Activated naive CD4-positive, alpha-beta T cell treated with anti-CD3 and anti-CD28 coated beads for 36 hours (primary cell): ENCODE results near the gene BMP6. TPM values are rescaled to one million over a fixed set of nuclear protein-coding genes. Genes with fewer than 3 reads are reported as not detected.

Experiments used
- CTCF ChIA-PET: fragments of 350-600 bp; sonication (Branson Sonifier 250); formaldehyde crosslinking; loops from one replicate; lab custom pipeline; 2021; ENCODE audit warnings: antibody characterized with exemption; lab: Charles Lee
- DNase-seq: peaks from one replicate; pipeline ENCODE4 v3.0.0-alpha.2; 2020
- H3K27ac Mint-ChIP-seq: one replicate; pipeline ENCODE4 v1.8.0; 2021; ENCODE audit warnings: mild to moderate bottlenecking, mixed read lengths
- H3K27me3 Mint-ChIP-seq: one replicate; pipeline ENCODE4 v1.8.0; 2021; ENCODE audit warnings: low read depth, mixed read lengths
- H3K36me3 Mint-ChIP-seq: one replicate; pipeline ENCODE4 v1.8.0; 2021; ENCODE audit warnings: low read depth, mixed read lengths
- H3K4me1 Mint-ChIP-seq: one replicate; pipeline ENCODE4 v1.8.0; 2021; ENCODE audit warnings: low read depth, mixed read lengths
- H3K4me3 Mint-ChIP-seq: one replicate; pipeline ENCODE4 v1.8.0; 2021; ENCODE audit warnings: mild to moderate bottlenecking, moderate library complexity, mixed read lengths
- H3K9me3 Mint-ChIP-seq: one replicate; pipeline ENCODE4 v1.8.0; 2021; ENCODE audit warnings: mixed read lengths
- intact Hi-C: fragments of 100-400 bp; cut with micrococcal nuclease; formaldehyde crosslinking; loops from one replicate; pipeline ENCODE4 v1.15.1; 2023
- total RNA-seq, 2 experiments: library from RNA; stranded (reverse); gene quantifications; one replicate each; pipeline ENCODE4 v1.2.3, GENCODE V29; 2021

The BMP6 gene
- total RNA-seq, 2 experiments from 2014 or later = 0.32 to 0.36 TPM

DNA sequence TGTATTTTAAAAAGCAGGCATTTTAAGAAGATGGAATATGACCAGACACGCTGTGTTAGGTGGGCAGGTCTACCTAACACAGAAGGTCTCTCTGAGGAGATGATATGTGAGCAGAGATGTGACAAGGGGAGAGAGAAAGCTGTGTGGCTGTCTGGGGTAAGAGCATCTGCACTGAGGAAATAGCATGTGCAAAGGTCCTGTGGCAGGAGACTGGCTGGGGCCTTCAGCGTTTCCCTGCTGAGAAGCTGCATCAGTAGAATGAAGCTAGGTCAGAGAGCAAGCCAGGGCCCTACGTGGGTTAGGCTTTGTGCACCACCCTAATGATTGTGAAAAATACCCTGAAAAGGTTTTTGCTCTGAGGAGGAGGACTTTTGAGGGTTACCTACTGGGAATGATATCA lies 97.7 kb downstream of the BMP6 start:
- peaks cover 5% of the 10 kb centered on the region for H3K27me3 Mint-ChIP-seq
- H3K4me1 Mint-ChIP-seq = no peaks in the 10 kb centered on the region
- CTCF ChIA-PET = no interaction called here
- DNase-seq = no peak
- intact Hi-C loops = no loop called here
- H3K9me3 Mint-ChIP-seq = no peaks in the 10 kb centered on the region
- no peaks in the 10 kb centered on the region for H3K36me3 Mint-ChIP-seq
- no peak overlapping the region for H3K27ac Mint-ChIP-seq
- no peak overlapping the region for H3K4me3 Mint-ChIP-seq

DNA sequence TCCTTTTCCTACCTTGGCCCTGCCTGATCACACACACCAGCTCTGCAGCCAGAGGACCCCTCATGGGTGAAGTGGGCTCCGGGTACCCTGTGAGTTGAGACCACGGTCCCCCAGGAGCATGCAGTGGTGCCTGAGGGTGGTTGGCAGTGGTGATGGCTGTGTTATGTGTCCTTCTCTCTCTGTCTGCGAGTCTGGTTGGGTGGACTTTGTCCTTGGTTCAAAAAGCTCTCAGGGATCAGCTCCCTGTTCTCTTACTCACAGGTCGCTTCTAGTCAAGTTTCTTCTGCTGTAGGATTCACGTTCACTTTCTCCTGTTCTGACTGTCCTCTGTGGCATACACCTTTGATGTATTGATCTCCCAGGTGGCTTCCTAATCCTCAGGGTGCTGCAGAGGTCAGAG lies 100.1 kb downstream of the BMP6 start:
- H3K27ac Mint-ChIP-seq = no peak overlapping the region
- CTCF ChIA-PET = no interaction called here
- H3K9me3 Mint-ChIP-seq = peaks cover 8% of the 10 kb centered on the region
- no peaks in the 10 kb centered on the region for H3K4me1 Mint-ChIP-seq
- H3K27me3 Mint-ChIP-seq = peaks cover 8% of the 10 kb centered on the region
- DNase-seq = no peak
- intact Hi-C loops = no loop called here
- H3K36me3 Mint-ChIP-seq = no peaks in the 10 kb centered on the region
- no peak overlapping the region for H3K4me3 Mint-ChIP-seq

DNA sequence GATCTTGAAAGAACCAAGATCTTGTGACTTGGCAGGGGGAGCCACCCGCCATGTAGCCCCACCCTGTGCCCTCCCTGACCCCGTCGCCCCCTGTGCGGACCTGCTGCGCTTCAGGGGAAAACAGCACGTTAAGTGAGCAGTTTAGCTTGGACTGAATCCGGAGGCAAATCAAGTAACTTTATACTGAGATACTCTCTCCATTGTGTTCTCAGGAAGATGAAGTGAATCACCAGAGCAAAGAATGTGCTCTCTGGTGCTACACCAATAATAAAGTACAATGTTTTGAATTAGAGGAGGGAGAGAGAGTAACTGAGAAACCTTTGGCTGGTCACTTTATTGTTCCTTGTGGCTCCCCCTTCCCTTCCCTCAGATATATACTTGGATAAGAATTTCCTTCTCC lies 101.2 kb downstream of the BMP6 start:
- no peak for DNase-seq
- Mint-ChIP-seq H3K27me3 (peaks cover 9% of the 10 kb centered on the region), H3K4me1 (no peaks in the 10 kb centered on the region), H3K27ac (no peak overlapping the region), H3K36me3 (no peaks in the 10 kb centered on the region), H3K4me3 (no peak overlapping the region), H3K9me3 (peaks cover 8% of the 10 kb centered on the region)
- intact Hi-C loops = no loop called here
- CTCF ChIA-PET = no interaction called here

DNA sequence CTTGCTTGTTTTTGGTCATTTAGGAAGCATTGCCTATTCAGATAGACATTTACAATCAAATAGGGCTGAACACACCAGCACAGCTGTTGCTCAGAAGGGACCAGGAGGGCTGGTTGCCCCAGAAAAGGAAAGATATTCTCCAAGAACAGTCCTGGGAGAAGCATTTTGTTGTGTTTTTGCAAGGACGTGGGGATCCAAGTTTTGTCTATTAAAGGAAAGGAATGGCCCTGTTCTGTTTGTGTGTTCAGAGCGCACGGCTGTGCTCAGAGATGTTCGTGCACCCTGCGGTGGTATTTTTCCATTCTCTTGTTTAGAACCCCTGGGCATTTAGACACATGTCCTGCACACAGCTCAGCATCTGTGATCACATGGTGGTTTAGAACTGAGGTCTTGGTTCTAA lies 102.2 kb downstream of the BMP6 start:
- H3K27me3 Mint-ChIP-seq = peaks cover 12% of the 10 kb centered on the region
- no peak overlapping the region for H3K27ac Mint-ChIP-seq
- no peaks in the 10 kb centered on the region for H3K4me1 Mint-ChIP-seq
- H3K4me3 Mint-ChIP-seq = no peak overlapping the region
- peaks cover 8% of the 10 kb centered on the region for H3K9me3 Mint-ChIP-seq
- CTCF ChIA-PET = no interaction called here
- no peaks in the 10 kb centered on the region for H3K36me3 Mint-ChIP-seq
- DNase-seq = no peak
- intact Hi-C loops = no loop called here

DNA sequence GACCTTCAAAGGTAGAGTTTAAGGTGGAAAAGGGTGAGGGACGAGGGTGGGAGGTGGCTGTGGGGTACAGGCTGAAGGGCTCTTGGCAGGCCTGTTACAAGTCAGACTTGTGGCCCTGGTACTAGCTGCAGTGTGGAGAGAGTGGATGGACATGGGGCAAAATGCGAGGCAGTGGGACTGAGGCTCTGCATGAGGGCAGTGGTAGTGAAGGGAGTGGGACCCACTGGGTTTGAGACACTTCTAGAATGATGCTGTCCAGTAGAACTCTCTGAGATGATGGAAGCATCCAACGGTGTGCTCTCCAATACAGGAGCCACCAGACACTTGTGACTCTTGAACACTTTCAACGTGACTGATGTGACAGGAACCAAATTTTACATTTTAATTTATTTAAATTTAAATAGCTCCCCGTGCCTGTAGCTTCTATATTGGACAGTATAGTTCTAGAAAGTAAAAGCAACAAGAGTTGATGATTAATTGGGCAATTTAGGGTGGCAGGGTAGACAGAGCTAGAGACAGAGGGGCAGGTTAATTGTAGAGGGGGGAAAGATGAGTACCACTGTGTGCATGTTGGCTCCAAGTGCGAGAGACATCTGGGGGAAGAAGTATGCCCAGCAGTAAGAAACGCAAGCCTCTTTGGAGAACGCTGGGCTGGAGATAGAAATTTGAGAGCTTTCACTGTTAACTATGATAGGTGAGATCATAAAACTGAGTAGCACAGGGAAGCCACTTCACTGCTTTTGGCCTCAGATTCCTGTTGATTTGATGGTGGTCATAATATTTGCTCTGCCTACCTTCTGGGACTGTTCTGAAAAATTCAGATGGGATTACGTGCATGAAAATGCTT lies 107.2 kb downstream of the BMP6 start:
- CTCF ChIA-PET = interaction anchor here (0.6 kb wide), 1 partner anchor 26 kb away, joined by 3 read pairs; no protein-coding TSS in a partner anchor
- Mint-ChIP-seq H3K36me3 (no peaks in the 10 kb centered on the region), H3K27ac (no peak overlapping the region), H3K9me3 (peaks cover 8% of the 10 kb centered on the region), H3K27me3 (peaks cover 19% of the 10 kb centered on the region), H3K4me3 (no peak overlapping the region), H3K4me1 (no peaks in the 10 kb centered on the region)
- intact Hi-C loops = no loop called here
- no peak for DNase-seq

DNA sequence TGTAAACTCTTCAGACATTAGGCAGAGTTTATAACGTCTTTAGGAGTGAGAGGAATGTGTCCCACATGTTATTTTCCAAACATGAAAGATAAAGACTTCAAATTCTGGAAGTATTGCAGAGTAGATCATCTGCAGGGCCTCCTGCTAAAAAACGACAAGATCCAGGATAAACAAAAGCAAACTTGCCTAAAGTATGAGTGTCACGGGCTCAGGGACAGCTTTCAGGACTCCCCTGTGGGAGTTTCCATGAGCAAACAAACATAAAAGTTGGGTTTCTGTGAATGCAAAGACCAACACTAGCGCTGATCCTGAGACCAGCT lies 107.8 kb downstream of the BMP6 start:
- H3K27me3 Mint-ChIP-seq = peaks cover 19% of the 10 kb centered on the region
- CTCF ChIA-PET = interaction anchor here (0.6 kb wide), 1 partner anchor 27 kb away, joined by 3 read pairs; no protein-coding TSS in a partner anchor
- no peak overlapping the region for H3K4me3 Mint-ChIP-seq
- intact Hi-C loops = no loop called here
- no peak for DNase-seq
- H3K27ac Mint-ChIP-seq = no peak overlapping the region
- peaks cover 8% of the 10 kb centered on the region for H3K9me3 Mint-ChIP-seq
- H3K36me3 Mint-ChIP-seq = no peaks in the 10 kb centered on the region
- no peaks in the 10 kb centered on the region for H3K4me1 Mint-ChIP-seq

DNA sequence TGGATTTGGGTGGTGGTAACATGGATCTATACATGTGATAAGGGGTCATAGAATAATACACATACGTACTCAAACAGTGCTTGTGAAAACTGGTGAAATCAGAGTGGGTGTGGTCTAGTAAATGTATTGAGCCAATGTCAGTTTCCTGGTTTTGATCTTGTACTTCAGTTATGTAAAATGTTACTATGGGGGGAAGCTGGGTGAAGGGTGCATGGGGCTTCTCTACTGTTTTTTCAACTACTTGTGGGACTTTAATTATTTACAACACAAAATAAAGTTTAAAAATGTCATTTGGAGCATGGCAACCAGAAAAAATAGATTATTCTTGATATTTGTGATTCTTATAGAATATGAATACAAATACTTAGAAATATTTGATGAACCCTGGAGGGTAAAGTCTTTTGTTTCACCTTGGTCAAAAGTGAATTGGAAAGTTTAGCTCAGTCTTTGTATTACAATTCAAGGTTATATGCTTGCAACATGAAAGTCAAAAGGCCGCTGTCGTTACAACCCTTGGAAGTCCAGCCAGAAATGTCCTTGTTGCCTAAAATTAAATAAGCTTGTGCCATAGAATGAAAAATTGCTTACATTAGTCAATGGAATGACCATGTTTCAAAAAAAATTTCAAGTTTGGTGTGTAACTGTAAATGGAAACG lies 110.6 kb downstream of the BMP6 start:
- H3K27ac Mint-ChIP-seq = no peak overlapping the region
- CTCF ChIA-PET = no interaction called here
- intact Hi-C loops = no loop called here

DNA sequence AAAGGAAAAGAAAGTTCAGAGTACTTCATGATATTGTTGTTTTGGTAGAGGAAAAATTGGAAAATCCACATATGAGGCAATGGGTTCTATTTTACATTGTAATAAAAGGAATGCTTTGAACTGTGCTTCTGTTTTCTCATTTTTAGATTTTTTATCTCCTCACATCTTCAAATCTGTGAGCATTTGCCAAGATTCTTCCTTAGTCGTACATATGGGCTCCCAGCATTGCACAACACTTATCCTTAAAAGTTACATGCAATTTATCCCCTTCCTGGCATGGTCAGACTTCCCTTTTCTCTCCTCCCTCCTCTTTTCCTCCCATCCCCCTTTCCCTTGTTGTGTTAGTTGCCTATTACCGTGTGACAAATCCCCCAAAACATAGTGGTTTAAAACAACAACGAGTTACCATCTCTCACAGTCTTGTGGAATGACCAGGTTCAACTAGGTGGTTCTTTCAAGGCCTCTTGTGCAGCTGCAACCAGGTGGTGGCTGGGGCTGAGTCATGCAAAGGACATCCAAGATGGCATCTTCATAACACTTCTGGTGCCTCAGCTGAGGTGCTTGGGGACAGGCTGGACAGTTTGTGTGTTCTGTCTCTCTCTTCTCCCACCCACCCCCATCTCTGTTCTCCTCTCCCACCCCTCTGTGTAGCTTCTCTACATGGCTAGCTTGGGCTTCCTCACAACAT lies 116.0 kb downstream of the BMP6 start:
- peaks cover 14% of the 10 kb centered on the region for H3K27me3 Mint-ChIP-seq
- H3K36me3 Mint-ChIP-seq = no peaks in the 10 kb centered on the region
- no peak overlapping the region for H3K27ac Mint-ChIP-seq
- DNase-seq = no peak
- intact Hi-C loops = no loop called here
- no peaks in the 10 kb centered on the region for H3K9me3 Mint-ChIP-seq
- no peak overlapping the region for H3K4me3 Mint-ChIP-seq
- CTCF ChIA-PET = interaction anchor here (0.7 kb wide), 1 partner anchor 119 kb away, joined by 3 read pairs; no protein-coding TSS in a partner anchor
- H3K4me1 Mint-ChIP-seq = no peaks in the 10 kb centered on the region

More for the DNA sequence above, 110.6 kb downstream of the BMP6 start:
- peaks cover 12% of the 10 kb centered on the region for H3K27me3 Mint-ChIP-seq
- DNase-seq = no peak
- H3K9me3 Mint-ChIP-seq = no peaks in the 10 kb centered on the region
- H3K4me1 Mint-ChIP-seq = no peaks in the 10 kb centered on the region
- H3K36me3 Mint-ChIP-seq = no peaks in the 10 kb centered on the region
- no peak overlapping the region for H3K4me3 Mint-ChIP-seq

DNA sequence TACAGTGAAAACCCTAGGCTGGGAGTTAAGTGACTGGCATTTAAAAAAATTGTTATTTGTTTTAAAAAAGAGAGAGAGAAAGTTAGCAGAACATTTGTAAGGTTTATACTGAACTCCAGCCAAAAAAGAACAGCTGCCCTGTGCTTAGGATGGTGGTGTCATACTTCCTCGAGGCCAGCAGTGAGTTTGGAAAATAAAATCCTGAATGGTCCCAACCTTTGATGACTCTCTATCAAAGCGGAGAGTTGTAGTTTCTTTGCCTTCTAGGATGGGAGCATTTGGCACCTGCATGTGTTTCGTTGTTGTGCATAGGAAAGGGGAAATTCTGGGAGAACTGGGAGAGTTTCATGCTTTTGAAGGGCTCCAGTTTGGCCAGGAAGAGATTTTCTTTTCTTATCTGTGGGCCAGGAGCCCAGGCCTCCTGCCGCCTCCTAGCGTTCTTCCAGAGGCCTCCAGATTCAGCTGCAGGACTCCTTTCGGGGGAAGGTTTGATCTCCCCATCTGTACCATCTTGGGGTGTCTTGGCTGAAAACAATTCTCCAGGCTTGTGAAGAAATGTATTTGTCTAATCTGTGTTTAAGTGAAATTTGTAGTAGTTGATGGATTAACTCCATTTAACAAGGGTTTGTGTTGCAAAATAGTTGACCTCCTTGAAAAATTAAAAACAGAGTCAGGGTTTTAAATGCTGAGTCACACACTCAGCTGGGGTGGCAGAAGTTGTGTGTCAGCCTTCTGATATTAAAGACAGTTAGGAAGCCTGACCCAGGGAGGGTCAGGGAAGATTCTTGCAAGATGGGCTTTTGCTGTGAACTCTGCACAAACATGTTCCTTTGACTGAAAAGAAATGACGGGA lies 121.3 kb downstream of the BMP6 start:
- peaks cover 11% of the 10 kb centered on the region for H3K27me3 Mint-ChIP-seq
- H3K27ac Mint-ChIP-seq = no peak overlapping the region
- no peak for DNase-seq
- H3K4me3 Mint-ChIP-seq = no peak overlapping the region
- no peaks in the 10 kb centered on the region for H3K36me3 Mint-ChIP-seq
- H3K9me3 Mint-ChIP-seq = peaks cover 4% of the 10 kb centered on the region
- intact Hi-C loops = no loop called here
- H3K4me1 Mint-ChIP-seq = no peaks in the 10 kb centered on the region
- CTCF ChIA-PET = no interaction called here

DNA sequence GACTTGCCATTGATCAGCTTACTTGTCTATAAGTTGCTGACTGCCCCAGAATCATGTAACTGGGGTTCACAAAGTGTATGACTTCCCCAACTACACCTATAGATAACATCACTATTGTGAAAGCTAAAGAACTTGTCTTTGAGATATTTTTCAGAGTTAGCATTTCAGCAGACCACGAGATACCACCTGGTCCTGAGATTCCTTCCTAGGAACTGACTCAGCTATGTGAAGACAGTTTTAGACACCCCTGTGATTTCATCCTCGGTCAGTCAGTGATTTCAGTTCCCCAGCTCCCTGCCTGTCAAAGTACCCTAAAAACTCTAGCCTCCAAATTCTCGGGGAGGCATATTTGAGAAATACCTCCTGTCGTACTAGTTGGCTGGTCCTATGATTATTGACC lies 122.3 kb downstream of the BMP6 start:
- no peak overlapping the region for H3K4me3 Mint-ChIP-seq
- H3K27me3 Mint-ChIP-seq = peaks cover 11% of the 10 kb centered on the region
- no peaks in the 10 kb centered on the region for H3K36me3 Mint-ChIP-seq
- peaks cover 10% of the 10 kb centered on the region for H3K9me3 Mint-ChIP-seq
- DNase-seq = no peak
- intact Hi-C loops = no loop called here
- no peaks in the 10 kb centered on the region for H3K4me1 Mint-ChIP-seq
- CTCF ChIA-PET = no interaction called here
- no peak overlapping the region for H3K27ac Mint-ChIP-seq

DNA sequence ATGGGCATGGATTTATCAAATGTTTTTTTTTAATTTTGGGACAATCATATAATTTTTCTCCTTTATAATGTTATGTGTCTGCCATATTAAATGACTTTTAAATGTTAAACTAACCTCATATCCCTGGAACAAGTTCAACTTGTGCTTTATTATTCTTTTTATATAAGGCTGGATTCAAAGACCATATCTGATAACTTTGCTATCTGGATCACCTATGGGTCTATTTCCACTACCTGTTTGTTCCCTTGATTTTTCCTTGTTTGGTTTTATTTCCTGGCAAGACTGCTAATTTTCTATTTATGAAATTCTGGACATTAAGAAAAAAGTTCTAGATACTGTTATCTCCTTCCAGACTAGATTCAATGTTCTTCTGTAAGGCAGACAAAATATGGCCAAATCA lies 125.9 kb downstream of the BMP6 start:
- Mint-ChIP-seq H3K9me3 (peaks cover 10% of the 10 kb centered on the region), H3K4me3 (no peak overlapping the region), H3K27me3 (no peaks in the 10 kb centered on the region), H3K36me3 (no peaks in the 10 kb centered on the region), H3K4me1 (no peaks in the 10 kb centered on the region), H3K27ac (no peak overlapping the region)
- CTCF ChIA-PET = no interaction called here
- DNase-seq = no peak
- intact Hi-C loops = no loop called here

DNA sequence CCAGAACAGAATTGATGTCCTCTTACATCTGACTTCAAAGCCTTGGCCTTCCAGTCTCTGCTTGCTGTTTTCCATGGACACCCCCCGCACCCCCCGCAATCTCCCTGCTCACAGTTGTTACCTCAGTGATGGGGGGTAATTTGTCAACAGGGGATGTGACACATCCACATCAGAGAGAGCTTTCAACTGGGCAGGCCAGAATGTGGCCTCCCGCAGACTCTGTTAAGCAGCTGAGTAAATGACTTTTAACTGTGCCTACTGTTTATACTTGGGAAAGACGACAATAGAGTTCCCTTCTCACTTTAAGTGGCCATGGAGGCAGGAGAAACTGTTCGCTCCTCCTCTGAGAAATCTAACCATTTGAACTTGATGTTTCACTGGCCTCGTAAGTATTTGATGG lies 133.7 kb downstream of the BMP6 start:
- H3K4me1 Mint-ChIP-seq = no peaks in the 10 kb centered on the region

More for the DNA sequence above, 133.7 kb downstream of the BMP6 start:
- Mint-ChIP-seq H3K36me3 (no peaks in the 10 kb centered on the region), H3K9me3 (no peaks in the 10 kb centered on the region), H3K4me3 (no peak overlapping the region), H3K27me3 (peaks cover 8% of the 10 kb centered on the region), H3K27ac (no peak overlapping the region)
- CTCF ChIA-PET = no interaction called here
- no peak for DNase-seq
- intact Hi-C loops = no loop called here
